ENCODE data around the gene LRRC49.
"Not testable (repeated sequence)": the region's sequence is repeated elsewhere in the genome, so short reads cannot be mapped to it uniquely, and the experiment has no call there.

LRRC49 gene

DNA sequence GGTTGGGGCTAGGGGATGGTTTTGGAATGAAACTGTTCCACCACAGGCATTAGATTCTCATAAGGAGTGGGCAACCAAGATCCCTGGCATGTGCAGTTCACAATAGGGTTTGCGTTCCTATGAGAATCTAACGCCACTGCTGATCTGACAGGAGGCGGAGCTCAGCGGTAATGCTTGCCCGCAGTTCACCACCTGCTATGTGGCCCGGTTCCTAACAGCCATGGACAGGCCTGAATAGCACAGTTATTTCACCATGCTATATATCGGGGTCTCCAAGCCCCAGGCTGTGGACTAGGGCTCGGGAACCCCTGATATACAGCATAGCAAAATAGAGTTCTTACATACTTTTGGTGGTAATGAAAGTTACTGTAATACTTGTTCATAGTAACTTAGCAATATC lies 122.7 kb downstream of the LRRC49 start:
- Histone ChIP-seq H3K79me2 (ENCODE audit: insufficient read depth, low read length) (no peaks in the 10 kb centered on the region), H3K9me3 (ENCODE audit: insufficient read depth, low read length, severe bottlenecking) (no peaks in the 10 kb centered on the region), H3K4me3 (ENCODE audit: low read depth in 1 of 2, low read length in 2 of 2) (no peak overlapping the region), H4K20me1 (ENCODE audit: insufficient read depth, low read length) (no peaks in the 10 kb centered on the region), H3K9ac (ENCODE audit: low read depth, low read length) (no peak overlapping the region), H3K36me3 (ENCODE audit: insufficient read depth, low read length) (no peaks in the 10 kb centered on the region), H2AFZ (ENCODE audit: low read depth, low read length) (no peak overlapping the region), H3K4me2 (ENCODE audit: insufficient read depth, low read length) (no peak overlapping the region), H3K27me3 (ENCODE audit: insufficient read depth, low read length, poor library complexity) (no peaks in the 10 kb centered on the region), H3K4me1 (ENCODE audit: insufficient read depth, low read length) (no peaks in the 10 kb centered on the region), H3K27ac (ENCODE audit: low read length) (no peak overlapping the region)
- DNase-seq: no peak
- TF ChIP-seq, protein P1, sequence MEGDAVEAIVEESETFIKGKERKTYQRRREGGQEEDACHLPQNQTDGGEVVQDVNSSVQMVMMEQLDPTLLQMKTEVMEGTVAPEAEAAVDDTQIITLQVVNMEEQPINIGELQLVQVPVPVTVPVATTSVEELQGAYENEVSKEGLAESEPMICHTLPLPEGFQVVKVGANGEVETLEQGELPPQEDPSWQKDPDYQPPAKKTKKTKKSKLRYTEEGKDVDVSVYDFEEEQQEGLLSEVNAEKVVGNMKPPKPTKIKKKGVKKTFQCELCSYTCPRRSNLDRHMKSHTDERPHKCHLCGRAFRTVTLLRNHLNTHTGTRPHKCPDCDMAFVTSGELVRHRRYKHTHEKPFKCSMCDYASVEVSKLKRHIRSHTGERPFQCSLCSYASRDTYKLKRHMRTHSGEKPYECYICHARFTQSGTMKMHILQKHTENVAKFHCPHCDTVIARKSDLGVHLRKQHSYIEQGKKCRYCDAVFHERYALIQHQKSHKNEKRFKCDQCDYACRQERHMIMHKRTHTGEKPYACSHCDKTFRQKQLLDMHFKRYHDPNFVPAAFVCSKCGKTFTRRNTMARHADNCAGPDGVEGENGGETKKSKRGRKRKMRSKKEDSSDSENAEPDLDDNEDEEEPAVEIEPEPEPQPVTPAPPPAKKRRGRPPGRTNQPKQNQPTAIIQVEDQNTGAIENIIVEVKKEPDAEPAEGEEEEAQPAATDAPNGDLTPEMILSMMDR (IDR thresholded peaks at IDR 0.05; ENCODE audit: borderline replicate concordance, extremely low read depth, low read length, poor library complexity, severe bottlenecking): no peak
- no peak for TF ChIP-seq EZH2 (IDR thresholded peaks at IDR 0.05; ENCODE audit: borderline replicate concordance, low read depth, low read length, severe bottlenecking)
- ATAC-seq (ENCODE audit: insufficient read depth, low read depth): no peak

DNA sequence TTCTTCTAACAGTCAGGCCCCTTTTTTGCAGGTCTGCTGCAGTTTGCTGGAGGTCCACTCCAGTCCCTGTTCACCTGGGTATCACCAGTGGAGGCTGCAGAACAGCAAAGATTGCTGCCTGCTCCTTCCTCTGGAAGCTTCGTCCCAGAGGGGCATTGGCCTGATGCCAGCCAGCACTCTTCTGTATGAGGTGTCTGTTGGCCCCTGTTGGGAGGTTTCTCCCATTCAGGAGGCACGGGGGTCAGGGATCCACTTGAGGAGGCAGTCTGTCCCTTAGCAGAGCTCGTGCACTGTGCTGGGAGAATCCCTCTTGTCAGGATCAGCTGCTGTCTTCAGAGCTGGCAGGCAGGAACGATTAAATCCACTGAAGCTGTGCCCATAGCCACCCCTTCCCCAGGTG lies 138.6 kb downstream of the LRRC49 start:
- not testable (repeated sequence) for H3K9me3 ChIP-seq (ENCODE audit: insufficient read depth, low read length, severe bottlenecking); H3K27ac ChIP-seq (ENCODE audit: low read length); DNase-seq; H3K27me3 ChIP-seq (ENCODE audit: insufficient read depth, low read length, poor library complexity); ATAC-seq (ENCODE audit: insufficient read depth, low read depth); H3K4me1 ChIP-seq (ENCODE audit: insufficient read depth, low read length); H3K9ac ChIP-seq (ENCODE audit: low read depth, low read length); H3K4me2 ChIP-seq (ENCODE audit: insufficient read depth, low read length); H3K79me2 ChIP-seq (ENCODE audit: insufficient read depth, low read length); H2AFZ ChIP-seq (ENCODE audit: low read depth, low read length); H3K36me3 ChIP-seq (ENCODE audit: insufficient read depth, low read length); H3K4me3 ChIP-seq (ENCODE audit: low read depth in 1 of 2, low read length in 2 of 2); H4K20me1 ChIP-seq (ENCODE audit: insufficient read depth, low read length)

DNA sequence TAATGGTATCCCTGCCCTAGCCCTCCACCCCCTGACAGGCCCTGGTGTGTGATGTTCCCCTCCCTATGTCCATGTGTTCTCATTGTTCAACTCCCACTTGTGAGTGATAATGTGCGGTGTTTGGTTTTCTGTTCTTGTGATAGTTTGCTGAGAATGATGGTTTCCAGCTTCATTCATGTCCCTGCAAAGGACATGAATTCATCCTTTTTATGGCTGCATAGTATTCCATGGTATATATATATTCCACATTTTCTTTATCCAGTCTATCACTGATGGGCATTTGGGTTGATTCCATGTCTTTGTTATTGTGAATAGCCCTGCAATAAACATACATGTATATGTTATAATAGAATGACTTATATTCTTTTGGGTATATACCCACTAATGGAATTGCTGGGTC lies 142.9 kb downstream of the LRRC49 start:
- not testable (repeated sequence) for H3K27me3 ChIP-seq (ENCODE audit: insufficient read depth, low read length, poor library complexity); H3K4me1 ChIP-seq (ENCODE audit: insufficient read depth, low read length); H3K4me3 ChIP-seq (ENCODE audit: low read depth in 1 of 2, low read length in 2 of 2); H3K27ac ChIP-seq (ENCODE audit: low read length); H3K4me2 ChIP-seq (ENCODE audit: insufficient read depth, low read length); ATAC-seq (ENCODE audit: insufficient read depth, low read depth); H2AFZ ChIP-seq (ENCODE audit: low read depth, low read length); H3K9me3 ChIP-seq (ENCODE audit: insufficient read depth, low read length, severe bottlenecking); DNase-seq; H3K79me2 ChIP-seq (ENCODE audit: insufficient read depth, low read length); H3K9ac ChIP-seq (ENCODE audit: low read depth, low read length); H3K36me3 ChIP-seq (ENCODE audit: insufficient read depth, low read length); H4K20me1 ChIP-seq (ENCODE audit: insufficient read depth, low read length)

DNA sequence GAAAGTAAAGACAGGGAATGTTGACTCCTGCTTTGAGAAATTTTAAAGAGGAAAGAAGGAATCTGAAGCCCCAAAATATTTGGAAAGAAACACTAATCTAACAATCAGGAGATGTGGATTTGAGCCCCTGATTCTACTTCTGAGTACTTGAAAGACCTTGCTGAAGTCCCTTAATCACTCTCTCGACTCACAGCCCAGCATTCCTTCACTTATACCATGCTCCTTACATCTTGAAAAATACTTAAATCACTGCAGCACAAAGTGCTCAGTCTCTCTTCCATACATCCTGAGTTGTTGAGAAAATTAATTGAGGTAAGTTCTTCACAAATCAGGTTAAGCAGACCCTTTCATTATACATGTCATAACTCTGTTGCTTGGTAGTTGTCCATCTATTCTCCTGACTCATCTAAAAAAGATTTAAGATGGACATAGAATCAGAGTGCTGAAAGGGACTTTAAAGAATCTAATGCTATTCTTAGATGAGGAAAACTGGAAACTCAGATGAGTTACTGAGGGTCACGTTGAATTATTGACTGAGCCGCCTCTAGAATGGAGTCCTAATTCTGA lies 149.8 kb downstream of the LRRC49 start:
- no peak overlapping the region for H3K4me3 ChIP-seq (ENCODE audit: low read depth in 1 of 2, low read length in 2 of 2)
- H3K27ac ChIP-seq (ENCODE audit: low read length): no peak overlapping the region
- H3K27me3 ChIP-seq (ENCODE audit: insufficient read depth, low read length, poor library complexity): no peaks in the 10 kb centered on the region

More for the DNA sequence above, 149.8 kb downstream of the LRRC49 start:
- no peaks in the 10 kb centered on the region for H3K79me2 ChIP-seq (ENCODE audit: insufficient read depth, low read length)
- no peak overlapping the region for H3K4me2 ChIP-seq (ENCODE audit: insufficient read depth, low read length)
- TF ChIP-seq, protein P1 (IDR thresholded peaks at IDR 0.05; ENCODE audit: borderline replicate concordance, extremely low read depth, low read length, poor library complexity, severe bottlenecking): no peak
- TF ChIP-seq EZH2 (IDR thresholded peaks at IDR 0.05; ENCODE audit: borderline replicate concordance, low read depth, low read length, severe bottlenecking): no peak
- no peak overlapping the region for H3K9ac ChIP-seq (ENCODE audit: low read depth, low read length)
- no peaks in the 10 kb centered on the region for H3K36me3 ChIP-seq (ENCODE audit: insufficient read depth, low read length)
- no peaks in the 10 kb centered on the region for H3K4me1 ChIP-seq (ENCODE audit: insufficient read depth, low read length)
- H2AFZ ChIP-seq (ENCODE audit: low read depth, low read length): no peak overlapping the region
- DNase-seq: no peak
- no peaks in the 10 kb centered on the region for H3K9me3 ChIP-seq (ENCODE audit: insufficient read depth, low read length, severe bottlenecking)
- no peaks in the 10 kb centered on the region for H4K20me1 ChIP-seq (ENCODE audit: insufficient read depth, low read length)
- no peak for ATAC-seq (ENCODE audit: insufficient read depth, low read depth)

Measured in DND-41 (cell line).